ENCODE results near the gene CYP19A1. TPM values are rescaled to one million over a fixed set of nuclear protein-coding genes. Genes with fewer than 3 reads are reported as not detected.

The CYP19A1 gene
- total and polyA plus RNA-seq, 7 donors: 0.10 to 4.7 (median 0.22) TPM

DNA sequence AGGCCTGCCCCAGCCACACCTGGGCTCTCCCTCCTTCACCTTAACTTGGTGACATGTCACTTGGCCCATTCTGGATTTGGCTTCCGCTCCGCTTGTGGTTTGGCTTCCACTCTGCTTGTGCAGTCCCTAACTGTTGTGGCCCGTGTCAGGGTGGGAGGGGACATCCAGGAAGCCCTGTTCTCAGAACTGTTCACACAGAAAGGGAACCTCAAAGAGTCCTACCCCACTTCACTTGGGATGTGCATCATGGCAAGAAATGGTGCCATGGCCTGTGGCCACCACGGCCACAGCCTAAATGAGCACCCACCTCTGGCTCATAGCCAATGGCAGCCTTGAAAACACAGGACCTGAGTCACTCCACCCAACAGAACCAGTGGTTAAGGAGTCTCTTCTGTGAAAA is 63.4 kb downstream of the CYP19A1 start:
- ATAC-seq: no peak
- H3K27ac ChIP-seq: no peak overlapping the region
- H3K4me1 ChIP-seq: no peaks in the 10 kb centered on the region
- intact Hi-C loops (cut with DNase I): no loop called here
- WGBS, 3 donors: 82 to 91% (median 89%) methylated on average over 4 of the region's 4 CpGs
- no peak for DNase-seq
- TF ChIP-seq, protein P1, sequence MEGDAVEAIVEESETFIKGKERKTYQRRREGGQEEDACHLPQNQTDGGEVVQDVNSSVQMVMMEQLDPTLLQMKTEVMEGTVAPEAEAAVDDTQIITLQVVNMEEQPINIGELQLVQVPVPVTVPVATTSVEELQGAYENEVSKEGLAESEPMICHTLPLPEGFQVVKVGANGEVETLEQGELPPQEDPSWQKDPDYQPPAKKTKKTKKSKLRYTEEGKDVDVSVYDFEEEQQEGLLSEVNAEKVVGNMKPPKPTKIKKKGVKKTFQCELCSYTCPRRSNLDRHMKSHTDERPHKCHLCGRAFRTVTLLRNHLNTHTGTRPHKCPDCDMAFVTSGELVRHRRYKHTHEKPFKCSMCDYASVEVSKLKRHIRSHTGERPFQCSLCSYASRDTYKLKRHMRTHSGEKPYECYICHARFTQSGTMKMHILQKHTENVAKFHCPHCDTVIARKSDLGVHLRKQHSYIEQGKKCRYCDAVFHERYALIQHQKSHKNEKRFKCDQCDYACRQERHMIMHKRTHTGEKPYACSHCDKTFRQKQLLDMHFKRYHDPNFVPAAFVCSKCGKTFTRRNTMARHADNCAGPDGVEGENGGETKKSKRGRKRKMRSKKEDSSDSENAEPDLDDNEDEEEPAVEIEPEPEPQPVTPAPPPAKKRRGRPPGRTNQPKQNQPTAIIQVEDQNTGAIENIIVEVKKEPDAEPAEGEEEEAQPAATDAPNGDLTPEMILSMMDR (IDR thresholded peaks at IDR 0.05): no peak
- H3K27me3 ChIP-seq (ENCODE audit: insufficient read depth in 3 of 3, low read length in 2 of 3): peaks cover 1 to 21% (median 3%) of the 10 kb centered on the region in 3 donors
- no peaks in the 10 kb centered on the region for H3K9me3 ChIP-seq
- H3K36me3 ChIP-seq (ENCODE audit: insufficient read depth in 1 of 2, low read depth in 1 of 2): no peaks in the 10 kb centered on the region
- H3K4me3 ChIP-seq: no peak overlapping the region

DNA sequence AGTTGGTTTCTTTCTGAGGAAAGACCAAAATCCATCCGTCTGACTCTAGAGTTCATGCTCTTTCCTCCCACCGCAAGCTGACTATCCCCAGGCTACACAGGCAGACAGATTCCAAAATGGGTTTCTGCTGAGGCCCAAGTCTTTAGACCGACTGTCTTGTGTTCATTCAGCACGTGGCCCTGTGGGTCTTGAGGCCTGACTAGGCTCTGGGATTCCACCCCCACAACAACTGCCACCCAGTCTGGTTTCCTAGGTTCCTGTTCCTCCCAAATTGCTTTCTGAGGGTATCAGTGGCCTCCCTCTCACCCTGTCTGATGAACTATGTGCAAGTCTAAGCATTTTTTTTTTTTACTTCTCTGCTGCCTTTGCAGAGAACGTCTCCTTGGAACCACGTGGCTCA is 67.7 kb downstream of the CYP19A1 start:
- intact Hi-C loops (cut with DNase I): no loop called here
- H3K9me3 ChIP-seq: no peaks in the 10 kb centered on the region
- H3K4me1 ChIP-seq: peaks cover 5% of the 10 kb centered on the region
- H3K36me3 ChIP-seq (ENCODE audit: insufficient read depth in 1 of 2, low read depth in 1 of 2): no peaks in the 10 kb centered on the region
- H3K27ac ChIP-seq: no peak overlapping the region
- H3K27me3 ChIP-seq (ENCODE audit: insufficient read depth in 3 of 3, low read length in 2 of 3): peaks cover 0 to 51% (median 3%) of the 10 kb centered on the region in 3 donors
- TF ChIP-seq, protein P1 (IDR thresholded peaks at IDR 0.05): no peak
- WGBS, 3 donors: 73 to 81% (median 75%) methylated on average over 6 of the region's 6 CpGs
- H3K4me3 ChIP-seq: no peak overlapping the region
- ATAC-seq (no peak), DNase-seq (no peak)

DNA sequence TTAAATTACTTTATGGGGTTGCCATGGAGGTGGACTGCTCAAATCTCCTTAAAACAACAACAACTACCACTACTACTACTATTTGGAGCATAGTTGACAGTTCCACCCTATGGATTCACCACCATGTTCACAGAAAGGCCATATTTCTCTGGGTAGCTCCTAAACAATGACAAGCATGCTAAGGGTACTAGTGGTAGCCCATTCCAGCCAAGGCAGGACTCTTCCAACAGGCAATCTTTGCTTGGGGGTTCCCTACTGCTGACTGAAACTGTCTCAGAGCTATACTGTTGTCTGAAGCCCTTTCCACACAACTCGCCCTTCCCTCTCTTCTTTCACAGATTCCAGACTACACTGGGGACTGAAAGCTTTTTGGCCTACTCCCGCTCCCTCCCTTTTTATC is 68.9 kb downstream of the CYP19A1 start:
- intact Hi-C loops (cut with DNase I): no loop called here
- Histone ChIP-seq H3K27me3 (ENCODE audit: insufficient read depth in 3 of 3, low read length in 2 of 3) (peaks cover 0 to 51% (median 3%) of the 10 kb centered on the region in 3 donors), H3K4me3 (no peak overlapping the region), H3K36me3 (ENCODE audit: insufficient read depth in 1 of 2, low read depth in 1 of 2) (no peaks in the 10 kb centered on the region), H3K9me3 (no peaks in the 10 kb centered on the region), H3K4me1 (peaks cover 5% of the 10 kb centered on the region), H3K27ac (no peak overlapping the region)
- no peak for ATAC-seq
- 61 to 97% (median 69%) methylated on average over 2 of the region's 2 CpGs for WGBS, 3 donors
- DNase-seq: no peak
- TF ChIP-seq, protein P1 (IDR thresholded peaks at IDR 0.05): no peak

DNA sequence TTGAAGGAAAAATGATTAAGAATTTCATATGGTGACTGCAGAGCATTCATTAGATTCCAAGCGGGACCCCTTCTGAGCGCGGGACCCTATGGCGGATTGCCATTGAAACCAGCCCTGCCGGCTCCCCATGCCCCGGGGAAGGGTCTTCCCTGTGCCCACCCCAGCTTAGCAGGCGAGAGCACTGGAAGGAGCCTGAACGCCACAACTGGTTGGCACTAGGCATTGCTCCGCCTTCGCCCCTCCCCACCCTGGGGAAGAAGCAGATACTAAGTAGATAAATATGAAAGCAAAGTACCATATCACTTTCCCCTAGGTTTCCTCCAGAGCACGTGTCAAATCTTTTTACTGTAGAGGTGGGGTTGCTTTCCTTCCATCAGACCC is 70.7 kb downstream of the CYP19A1 start:
- Histone ChIP-seq H3K4me1 (peaks cover 5% of the 10 kb centered on the region), H3K36me3 (ENCODE audit: insufficient read depth in 1 of 2, low read depth in 1 of 2) (no peaks in the 10 kb centered on the region), H3K27me3 (ENCODE audit: insufficient read depth in 3 of 3, low read length in 2 of 3) (peaks cover 0 to 51% (median 3%) of the 10 kb centered on the region in 3 donors), H3K27ac (no peak overlapping the region), H3K4me3 (peak overlapping the region; percentile 58), H3K9me3 (no peaks in the 10 kb centered on the region)
- TF ChIP-seq, protein P1 (IDR thresholded peaks at IDR 0.05): no peak
- intact Hi-C loops (cut with DNase I): no loop called here
- ATAC-seq: no peak
- DNase-seq: no peak
- 2 to 6% (median 3%) methylated on average over 11 of the region's 11 CpGs for WGBS, 3 donors

DNA sequence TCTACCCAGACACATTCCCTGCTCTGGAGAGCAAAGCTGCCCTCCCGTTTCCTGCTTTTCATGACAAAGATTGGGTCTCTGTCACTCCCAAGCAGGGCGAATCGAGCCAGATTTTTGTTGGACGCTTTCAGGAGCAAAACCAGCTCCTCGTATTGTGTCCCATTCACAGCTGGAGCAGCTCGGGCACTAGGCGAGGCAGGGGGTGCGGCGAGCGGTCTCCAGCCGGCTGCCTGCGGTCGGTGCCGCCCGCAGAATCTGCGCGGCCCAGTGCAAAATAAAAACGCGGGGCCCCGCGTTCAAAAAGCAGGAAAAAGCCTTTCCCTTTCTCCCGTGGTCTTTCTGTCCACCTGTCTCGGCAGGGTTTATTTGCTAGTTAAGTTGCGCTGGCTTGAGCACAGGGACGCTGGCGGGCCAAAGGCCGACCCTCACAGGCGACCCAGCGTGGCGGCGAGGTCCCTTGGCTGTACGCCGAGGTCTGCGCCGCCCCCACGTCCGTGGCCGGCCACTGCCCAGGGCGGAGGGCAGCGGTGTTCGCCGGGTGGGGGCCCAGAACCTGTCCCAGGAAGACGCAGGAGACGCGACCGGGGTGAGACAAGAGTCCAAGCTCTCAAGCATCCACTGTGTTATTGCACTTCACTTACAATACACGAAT is 71.2 kb downstream of the CYP19A1 start:
- ATAC-seq: peak in 3 of 4 donors; percentile 25 to 64 (median 53)
- TF ChIP-seq, protein P1 (IDR thresholded peaks at IDR 0.05): no peak
- DNase-seq: no peak
- intact Hi-C loops (cut with DNase I): no loop called here
- Histone ChIP-seq H3K9me3 (no peaks in the 10 kb centered on the region), H3K27ac (no peak overlapping the region), H3K27me3 (ENCODE audit: insufficient read depth in 3 of 3, low read length in 2 of 3) (peaks cover 0 to 49% (median 0%) of the 10 kb centered on the region in 3 donors), H3K4me3 (peak overlapping the region; percentile 58), H3K4me1 (peaks cover 5% of the 10 kb centered on the region), H3K36me3 (ENCODE audit: insufficient read depth in 1 of 2, low read depth in 1 of 2) (no peaks in the 10 kb centered on the region)
- WGBS, 3 donors: 1% methylated on average over 46 to 47 of the region's 47 CpGs
